HUES6 (cell line): Measurements from ENCODE around the gene NUAK2.
"Not testable (repeated sequence)": the region's sequence is repeated elsewhere in the genome, so short reads cannot be mapped to it uniquely, and the experiment has no call there.

Experiments
- H3K27ac ChIP-seq: 2 replicates; pipeline ENCODE4 v1.7.0; 2013; ENCODE audit warnings: low read depth, mild to moderate bottlenecking, low read length, inconsistent platforms
- H3K27me3 ChIP-seq: 2 replicates; pipeline ENCODE4 v1.6.1; 2013; ENCODE audit warnings: low read length; ENCODE audit not compliant: control insufficient read depth, insufficient read depth
- H3K36me3 ChIP-seq: 2 replicates; pipeline ENCODE4 v1.6.1; 2013; ENCODE audit warnings: low read length; ENCODE audit not compliant: control insufficient read depth, insufficient read depth
- H3K4me1 ChIP-seq: 2 replicates; pipeline ENCODE4 v1.6.1; 2013; ENCODE audit warnings: low read length; ENCODE audit not compliant: control insufficient read depth, insufficient read depth
- H3K4me3 ChIP-seq: 2 replicates; pipeline ENCODE4 v1.5.1; 2013; ENCODE audit warnings: low read depth, low read length
- H3K9ac ChIP-seq: one replicate; pipeline ENCODE4 v1.6.1; 2013; ENCODE audit warnings: mild to moderate bottlenecking, low read length
- H3K9me3 ChIP-seq: 2 replicates; pipeline ENCODE4 v1.6.1; 2013; ENCODE audit warnings: low read depth, low read length; ENCODE audit not compliant: control insufficient read depth, insufficient read depth

NUAK2 gene

GRCh38 chr1:205304046-205304694 is 17.4 kb downstream of the NUAK2 start:
- Histone ChIP-seq H3K9ac (no peak overlapping the region), H3K27ac (no peak overlapping the region; the same call in 1 of the 2 replicates), H3K4me1 (peaks cover 36% of the 10 kb centered on the region), H3K27me3 (no peaks in the 10 kb centered on the region), H3K36me3 (peaks cover 71% of the 10 kb centered on the region), H3K4me3 (no peak overlapping the region), H3K9me3 (no peaks in the 10 kb centered on the region)

- Histone ChIP-seq H3K27ac (peak overlapping the region; percentile 61), H3K36me3 (peaks cover 63% of the 10 kb centered on the region), H3K27me3 (no peaks in the 10 kb centered on the region), H3K9ac (peak overlapping the region; percentile 28), H3K4me3 (no peak overlapping the region), H3K9me3 (no peaks in the 10 kb centered on the region), H3K4me1 (peaks cover 43% of the 10 kb centered on the region)
Observed at GRCh38 chr1:205303247-205303888, 18.2 kb downstream of the NUAK2 start.

GRCh38 chr1:205301842-205302588 is 19.5 kb downstream of the NUAK2 start:
- H3K36me3 ChIP-seq = peaks cover 49% of the 10 kb centered on the region
- peak overlapping the region; percentile 22; the same call in 1 of the 2 replicates for H3K4me3 ChIP-seq
- peak overlapping the region; percentile 71 for H3K9ac ChIP-seq
- peak overlapping the region; percentile 99 for H3K27ac ChIP-seq
- H3K9me3 ChIP-seq = no peaks in the 10 kb centered on the region
- H3K4me1 ChIP-seq = peaks cover 51% of the 10 kb centered on the region
- H3K27me3 ChIP-seq = no peaks in the 10 kb centered on the region

- peak overlapping the region; percentile 49 for H3K4me3 ChIP-seq
Observed at GRCh38 chr1:205301205-205301821, 20.2 kb downstream of the NUAK2 start.

GRCh38 chr1:205300149-205300548 is 21.4 kb downstream of the NUAK2 start:
- Histone ChIP-seq H3K9me3 (no peaks in the 10 kb centered on the region), H3K27ac (peak overlapping the region; percentile 99), H3K27me3 (no peaks in the 10 kb centered on the region), H3K36me3 (peaks cover 32% of the 10 kb centered on the region), H3K4me1 (peaks cover 64% of the 10 kb centered on the region), H3K9ac (peak overlapping the region; percentile 92), H3K4me3 (no peak overlapping the region)

More at GRCh38 chr1:205301205-205301821, 20.2 kb downstream of the NUAK2 start:
- Histone ChIP-seq H3K36me3 (peaks cover 42% of the 10 kb centered on the region), H3K27ac (peak overlapping the region; percentile 99), H3K27me3 (no peaks in the 10 kb centered on the region), H3K9ac (peak overlapping the region; percentile 92), H3K9me3 (no peaks in the 10 kb centered on the region), H3K4me1 (peaks cover 52% of the 10 kb centered on the region)

- no peak overlapping the region; the same call in 1 of the 2 replicates for H3K4me3 ChIP-seq
- H3K9me3 ChIP-seq = no peaks in the 10 kb centered on the region
- peaks cover 14% of the 10 kb centered on the region for H3K36me3 ChIP-seq
- H3K27me3 ChIP-seq = no peaks in the 10 kb centered on the region
- H3K9ac ChIP-seq = peak overlapping the region; percentile 64
- H3K27ac ChIP-seq = peak overlapping the region; percentile 75; the same call in 1 of the 2 replicates
- peaks cover 75% of the 10 kb centered on the region for H3K4me1 ChIP-seq
Observed at GRCh38 chr1:205298191-205298994, 23.2 kb downstream of the NUAK2 start.

GRCh38 chr1:205297546-205298177 is 23.9 kb downstream of the NUAK2 start:
- not testable (repeated sequence) for H3K9me3 ChIP-seq, H3K4me3 ChIP-seq, H3K27me3 ChIP-seq, H3K36me3 ChIP-seq
- peak overlapping the region; percentile 64 for H3K9ac ChIP-seq
- peak overlapping the region; percentile 75; the same call in 1 of the 2 replicates for H3K27ac ChIP-seq
- H3K4me1 ChIP-seq = peaks cover 74% of the 10 kb centered on the region

GRCh38 chr1:205296154-205296553 is 25.4 kb downstream of the NUAK2 start:
- peak overlapping the region; percentile 98; the same call in 1 of the 2 replicates for H3K27ac ChIP-seq
- peaks cover 69% of the 10 kb centered on the region for H3K4me1 ChIP-seq
- peak overlapping the region; percentile 89 for H3K9ac ChIP-seq
- no peaks in the 10 kb centered on the region for H3K36me3 ChIP-seq
- H3K9me3 ChIP-seq = no peaks in the 10 kb centered on the region
- no peak overlapping the region for H3K4me3 ChIP-seq
- H3K27me3 ChIP-seq = no peaks in the 10 kb centered on the region

GRCh38 chr1:205294934-205295333 is 26.6 kb downstream of the NUAK2 start:
- Histone ChIP-seq H3K4me1 (peaks cover 57% of the 10 kb centered on the region), H3K27me3 (no peaks in the 10 kb centered on the region), H3K9ac (peak overlapping the region; percentile 89), H3K4me3 (peak overlapping the region; percentile 17; the same call in 1 of the 2 replicates), H3K27ac (peak overlapping the region; percentile 98), H3K36me3 (no peaks in the 10 kb centered on the region), H3K9me3 (no peaks in the 10 kb centered on the region)
